NCI-H524 treated with DMSO at 0.1 percent for 48 hours (cell line): Measurements from ENCODE around the gene CDKN2B.
"Not testable (repeated sequence)": the region's sequence is repeated elsewhere in the genome, so short reads cannot be mapped to it uniquely, and the experiment has no call there.

Experiments used
- DNase-seq: peaks from one replicate; lab custom pipeline; 2025; lab: John Stamatoyannopoulos, UW

Gene CDKN2B

GRCh38 chr9:22008717-22009505 is at the start of gene CDKN2B:
Gene CDKN2B, minus strand, starts transcription at chr9:22009305. Its CDS starts 352 bp downstream, at chr9:22008953.
- peak; percentile 83 for DNase-seq

DNA sequence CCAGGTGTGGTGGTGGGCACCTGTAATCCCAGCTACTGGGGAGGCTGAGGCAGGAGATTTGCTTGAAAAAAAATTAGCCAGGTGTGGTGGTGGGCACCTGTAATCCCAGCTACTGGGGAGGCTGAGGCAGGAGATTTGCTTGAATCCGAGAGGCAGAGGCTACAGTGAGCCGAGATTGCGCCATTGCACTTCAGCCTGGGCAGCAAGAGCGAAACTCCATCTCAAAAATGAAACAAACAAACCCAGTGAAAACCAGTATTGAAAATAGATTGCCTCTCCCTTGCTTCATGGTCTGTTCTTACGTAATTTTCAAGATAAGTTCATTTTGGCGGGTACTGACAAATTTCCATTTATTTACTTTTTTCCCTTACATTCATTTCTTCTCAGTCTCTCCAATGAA is 48.9 kb upstream of the CDKN2B start:
- not testable (repeated sequence) for DNase-seq

GRCh38 chr9:22056402-22056801 is 47.3 kb upstream of the CDKN2B start:
- no peak for DNase-seq

DNA sequence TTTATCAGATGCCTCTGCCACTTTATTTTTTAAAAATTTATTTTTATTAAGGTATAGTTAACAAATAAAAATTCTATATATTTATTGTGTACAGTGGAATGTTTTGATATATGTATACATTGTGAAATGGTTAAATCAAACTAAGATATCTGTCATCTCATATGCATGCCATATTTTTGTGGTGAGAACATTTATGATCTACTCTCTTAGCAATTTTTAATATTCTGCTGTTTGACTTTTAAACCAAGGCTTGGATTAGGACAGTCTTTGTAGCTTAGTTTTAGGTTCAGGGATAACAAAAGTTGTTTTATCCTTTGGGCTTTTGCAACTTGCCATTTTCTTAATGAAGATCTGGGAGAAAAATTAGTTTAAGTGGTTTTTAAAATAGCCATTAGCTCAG is 46.0 kb upstream of the CDKN2B start:
- DNase-seq = no peak

GRCh38 chr9:22054529-22054928 is 45.4 kb upstream of the CDKN2B start:
- no peak for DNase-seq

GRCh38 chr9:22054076-22054475 is 45.0 kb upstream of the CDKN2B start:
- DNase-seq = no peak

GRCh38 chr9:22053178-22053577 is 44.1 kb upstream of the CDKN2B start:
- no peak for DNase-seq

DNA sequence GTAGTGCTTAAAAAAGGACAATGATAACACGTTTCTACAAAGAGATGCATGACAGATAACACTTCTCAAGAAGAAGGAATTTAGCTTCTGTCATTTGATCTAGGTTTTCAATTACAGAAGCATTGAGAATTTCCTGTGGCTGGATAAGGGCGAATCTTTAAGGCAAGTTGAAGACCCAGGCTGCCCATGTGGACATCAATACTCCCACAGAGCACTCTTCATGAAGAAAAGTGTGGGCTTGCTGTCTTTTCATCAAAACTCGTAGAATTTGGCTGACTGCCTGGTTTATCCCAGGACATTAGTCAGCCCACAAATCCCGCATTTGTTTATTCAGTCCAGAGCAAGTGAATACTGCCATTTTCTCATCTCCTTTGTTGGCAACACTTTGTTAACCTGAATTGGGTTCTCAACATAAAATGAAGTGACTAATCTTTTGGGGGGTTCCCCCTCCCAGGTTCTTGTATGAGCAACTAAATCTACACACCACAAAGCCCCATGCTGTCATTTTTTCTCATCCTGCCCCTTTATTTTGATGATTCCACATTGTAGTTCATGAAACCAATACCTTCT is 43.4 kb upstream of the CDKN2B start:
- no peak for DNase-seq

- no peak for DNase-seq
Observed at GRCh38 chr9:22050924-22051323, 41.8 kb upstream of the CDKN2B start.

- DNase-seq = no peak
Observed at GRCh38 chr9:22049411-22049810, 40.3 kb upstream of the CDKN2B start.

GRCh38 chr9:22047596-22047995 is 38.5 kb upstream of the CDKN2B start:
- DNase-seq = no peak

- DNase-seq = no peak
Observed at GRCh38 chr9:22046243-22046885, 37.3 kb upstream of the CDKN2B start.

DNA sequence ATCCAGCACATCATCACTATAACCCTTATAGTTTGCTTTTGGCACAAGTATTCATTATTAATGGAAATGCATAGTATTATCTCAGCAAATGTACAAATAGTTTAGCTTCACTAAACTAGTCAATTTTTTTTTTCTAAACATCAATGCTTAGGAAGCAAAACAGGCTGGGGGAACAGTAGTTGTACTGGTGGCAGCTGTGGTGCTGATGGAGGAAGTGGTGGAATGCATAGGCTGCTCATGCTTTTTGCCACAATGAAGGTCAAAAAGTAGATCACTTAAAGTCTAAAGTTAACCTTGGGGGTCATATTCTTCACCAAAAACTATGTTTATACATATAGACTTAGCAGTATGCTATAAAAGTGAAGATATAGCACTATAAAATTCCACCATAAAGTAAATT is 36.3 kb upstream of the CDKN2B start:
- no peak for DNase-seq

- no peak for DNase-seq
Observed at GRCh38 chr9:22044583-22044982, 35.5 kb upstream of the CDKN2B start.

DNA sequence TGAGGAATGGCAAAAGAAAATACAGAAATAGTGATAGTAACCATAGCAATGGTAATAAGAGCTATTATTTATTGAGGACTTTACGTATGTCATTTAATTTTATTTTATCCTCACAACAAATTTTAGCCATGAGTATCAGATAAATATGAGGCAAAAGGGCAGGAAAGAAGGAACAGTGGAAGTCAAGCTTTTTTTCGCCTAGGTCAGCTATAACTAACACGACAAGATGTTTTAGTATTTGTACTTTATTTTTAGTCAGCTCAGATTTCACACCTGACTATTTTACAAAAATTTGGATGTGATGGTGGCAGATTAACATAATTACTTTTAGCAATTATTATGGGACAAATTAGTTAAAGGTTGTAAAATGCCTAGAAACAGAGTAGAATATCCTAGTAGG is 34.8 kb upstream of the CDKN2B start:
- no peak for DNase-seq

- DNase-seq = no peak
Observed at GRCh38 chr9:22041775-22042174, 32.7 kb upstream of the CDKN2B start.

DNA sequence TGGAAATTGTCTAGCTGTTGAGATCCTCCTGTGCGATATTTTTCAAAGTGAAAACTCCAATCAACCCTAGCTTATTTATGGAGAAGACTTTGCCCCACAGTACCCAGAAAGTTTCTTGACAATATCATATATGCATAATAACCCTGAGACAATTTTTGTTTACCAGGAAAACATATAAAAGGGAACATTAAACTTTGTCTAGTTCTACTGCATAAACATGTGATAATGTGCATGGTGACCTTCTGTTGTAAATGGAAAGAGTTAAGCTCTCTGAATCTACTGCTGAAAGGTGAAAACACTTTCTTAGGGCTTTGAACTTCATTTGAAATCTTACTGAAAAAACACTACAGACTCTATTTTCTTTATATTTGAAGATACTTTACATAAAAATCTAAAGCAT is 32.2 kb upstream of the CDKN2B start:
- no peak for DNase-seq

DNA sequence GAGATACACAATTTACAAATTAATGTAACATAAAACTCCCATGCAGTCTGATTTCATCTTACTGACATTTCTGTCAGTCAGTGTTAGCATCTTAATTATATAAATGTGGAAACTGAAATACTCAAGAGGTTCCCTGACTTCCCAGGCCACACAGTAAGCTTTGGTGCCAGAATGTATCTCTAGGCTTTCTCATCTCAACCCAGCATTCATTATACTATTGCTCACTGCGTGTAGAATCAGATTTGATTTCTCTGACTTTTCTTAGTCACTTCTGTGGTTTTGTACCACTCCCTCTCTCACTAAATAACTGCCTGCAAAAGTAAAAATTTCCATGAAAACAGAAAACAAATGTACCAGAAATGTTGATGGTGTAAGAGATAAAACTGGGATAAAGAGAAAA is 31.7 kb upstream of the CDKN2B start:
- no peak for DNase-seq

DNA sequence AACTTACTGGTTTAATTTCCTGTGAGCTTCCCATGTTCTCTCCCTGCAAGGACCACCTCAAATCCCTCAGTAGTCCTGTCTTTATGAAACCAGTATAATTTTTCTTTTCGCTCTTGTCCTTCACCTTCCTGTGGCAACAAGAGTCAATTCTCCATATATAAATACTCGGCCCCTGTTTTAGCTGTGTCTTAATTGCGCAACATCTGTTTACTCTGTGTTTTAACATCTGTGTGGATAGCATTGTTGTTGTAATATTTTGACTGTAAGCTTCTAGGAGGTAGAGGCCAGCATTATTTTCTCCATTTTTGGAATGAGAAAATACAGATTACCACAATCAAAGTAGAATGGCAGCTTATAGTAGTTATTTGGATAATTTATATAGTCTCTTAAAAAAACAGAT is 30.2 kb upstream of the CDKN2B start:
- no peak for DNase-seq

DNA sequence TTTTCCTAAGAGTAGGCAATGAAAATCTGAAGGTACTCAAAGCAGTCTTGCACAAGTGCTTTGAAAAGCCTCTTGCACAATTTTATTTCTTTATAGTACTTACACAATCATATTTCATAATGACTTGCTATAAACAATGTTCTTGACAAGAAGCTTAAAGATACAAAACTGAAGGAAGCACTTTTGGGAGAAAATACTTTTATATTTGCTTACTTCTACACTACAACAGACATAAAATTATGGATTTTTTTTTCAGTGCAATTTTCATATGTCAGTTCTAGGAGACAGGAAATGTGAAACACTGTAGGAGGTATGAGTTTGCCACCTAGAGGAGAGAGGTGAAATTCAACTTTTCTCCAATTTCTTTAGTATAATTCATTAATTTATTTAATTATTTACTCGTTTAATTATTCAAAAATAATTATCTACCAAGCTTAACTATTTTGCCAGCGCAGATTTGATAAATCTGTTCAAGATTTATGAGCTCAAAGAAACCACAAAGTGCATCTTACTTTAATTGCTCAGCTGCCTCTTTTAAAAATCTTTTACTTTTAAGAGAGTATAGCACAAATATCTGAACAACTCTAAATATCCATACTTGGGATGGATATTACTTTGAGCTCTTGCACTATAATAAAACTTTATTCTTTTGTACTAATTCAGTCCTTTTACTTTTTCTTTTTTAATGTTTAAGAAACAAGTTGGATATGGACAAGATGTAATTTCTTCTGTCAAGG is 29.0 kb upstream of the CDKN2B start:
- DNase-seq = no peak

GRCh38 chr9:22036866-22037626 is 27.9 kb upstream of the CDKN2B start:
- no peak for DNase-seq

GRCh38 chr9:22035591-22036011 is 26.5 kb upstream of the CDKN2B start:
- no peak for DNase-seq
